ENCODE data around the gene D2HGDH. TPM values are rescaled to one million over a fixed set of nuclear protein-coding genes. Genes with fewer than 3 reads are reported as not detected.
"Not testable (repeated sequence)": the region's sequence is repeated elsewhere in the genome, so short reads cannot be mapped to it uniquely, and the experiment has no call there.

D2HGDH gene
- total and polyA plus RNA-seq, 9 donors, result 9.1 to 30.0 (median 19.7) TPM

DNA sequence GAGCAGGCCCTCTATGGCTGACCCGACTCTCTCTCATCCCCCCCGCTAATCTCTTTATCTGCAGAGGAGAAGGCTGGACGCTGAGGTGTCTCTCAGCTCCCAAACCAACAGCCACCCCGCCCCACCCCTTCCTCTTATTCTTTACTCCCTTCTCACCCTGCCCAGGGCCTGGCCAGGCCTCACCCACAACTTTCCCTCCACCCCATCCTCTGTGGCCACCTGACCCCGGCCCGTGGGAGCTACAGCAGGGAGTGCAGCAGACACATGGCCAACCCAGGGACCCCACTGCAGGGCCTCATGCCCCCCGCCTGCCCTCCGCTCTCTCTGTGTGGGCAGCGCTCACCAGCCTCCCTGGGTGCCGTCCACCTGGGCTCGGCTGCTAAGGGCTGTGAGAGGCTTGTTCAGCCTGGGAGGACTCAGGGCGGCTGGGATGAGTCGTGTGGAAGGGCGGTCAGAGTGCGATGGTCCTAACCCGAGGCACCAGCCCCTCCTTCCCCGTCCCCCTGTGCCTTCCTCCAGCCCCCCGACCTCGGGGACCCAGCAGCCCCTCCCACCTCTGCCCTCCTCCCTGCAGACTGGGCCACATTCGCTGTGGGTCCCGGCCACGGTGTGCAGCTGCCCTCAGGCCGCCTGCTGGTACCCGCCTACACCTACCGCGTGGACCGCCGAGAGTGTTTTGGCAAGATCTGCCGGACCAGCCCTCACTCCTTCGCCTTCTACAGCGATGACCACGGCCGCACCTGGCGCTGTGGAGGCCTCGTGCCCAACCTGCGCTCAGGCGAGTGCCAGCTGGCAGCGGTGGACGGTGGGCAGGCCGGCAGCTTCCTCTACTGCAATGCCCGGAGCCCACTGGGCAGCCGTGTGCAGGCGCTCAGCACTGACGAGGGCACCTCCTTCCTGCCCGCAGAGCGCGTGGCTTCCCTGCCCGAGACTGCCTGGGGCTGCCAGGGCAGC lies 81.3 kb downstream of the D2HGDH start:
- WGBS (ENCODE audit: insufficient coverage), result 78% methylated on average over 42 of the region's 48 CpGs
- Histone ChIP-seq H3K36me3 (ENCODE audit: control insufficient read depth, insufficient read depth, low read length) (no peaks in the 10 kb centered on the region), H3K27ac (ENCODE audit: low read length) (no peak overlapping the region), H3K9me3 (replicated peaks; ENCODE audit: control insufficient read depth, low read depth, low read length) (no peaks in the 10 kb centered on the region), H3K27me3 (ENCODE audit: control insufficient read depth, insufficient read depth, low read length) (no peaks in the 10 kb centered on the region), H3K4me3 (ENCODE audit: low read length) (no peak overlapping the region), H3K4me1 (ENCODE audit: control insufficient read depth, insufficient read depth, low read length) (peaks cover 38% of the 10 kb centered on the region)
- no peak for DNase-seq

DNA sequence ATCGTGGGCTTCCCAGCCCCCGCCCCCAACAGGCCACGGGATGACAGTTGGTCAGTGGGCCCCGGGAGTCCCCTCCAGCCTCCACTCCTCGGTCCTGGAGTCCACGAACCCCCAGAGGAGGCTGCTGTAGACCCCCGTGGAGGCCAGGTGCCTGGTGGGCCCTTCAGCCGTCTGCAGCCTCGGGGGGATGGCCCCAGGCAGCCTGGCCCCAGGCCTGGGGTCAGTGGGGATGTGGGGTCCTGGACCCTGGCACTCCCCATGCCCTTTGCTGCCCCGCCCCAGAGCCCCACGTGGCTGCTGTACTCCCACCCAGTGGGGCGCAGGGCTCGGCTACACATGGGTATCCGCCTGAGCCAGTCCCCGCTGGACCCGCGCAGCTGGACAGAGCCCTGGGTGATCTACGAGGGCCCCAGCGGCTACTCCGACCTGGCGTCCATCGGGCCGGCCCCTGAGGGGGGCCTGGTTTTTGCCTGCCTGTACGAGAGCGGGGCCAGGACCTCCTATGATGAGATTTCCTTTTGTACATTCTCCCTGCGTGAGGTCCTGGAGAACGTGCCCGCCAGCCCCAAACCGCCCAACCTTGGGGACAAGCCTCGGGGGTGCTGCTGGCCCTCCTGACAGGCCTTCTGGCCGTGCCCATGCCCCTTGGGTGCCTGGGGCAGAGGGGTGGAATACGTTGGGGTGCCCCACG lies 82.1 kb downstream of the D2HGDH start:
- Histone ChIP-seq H3K4me1 (ENCODE audit: control insufficient read depth, insufficient read depth, low read length) (peaks cover 32% of the 10 kb centered on the region), H3K36me3 (ENCODE audit: control insufficient read depth, insufficient read depth, low read length) (no peaks in the 10 kb centered on the region), H3K4me3 (ENCODE audit: low read length) (no peak overlapping the region), H3K27me3 (ENCODE audit: control insufficient read depth, insufficient read depth, low read length) (no peaks in the 10 kb centered on the region), H3K27ac (ENCODE audit: low read length) (no peak overlapping the region), H3K9me3 (replicated peaks; ENCODE audit: control insufficient read depth, low read depth, low read length) (no peaks in the 10 kb centered on the region)
- 49% methylated on average over 21 of the region's 33 CpGs for WGBS (ENCODE audit: insufficient coverage)
- no peak for DNase-seq

DNA sequence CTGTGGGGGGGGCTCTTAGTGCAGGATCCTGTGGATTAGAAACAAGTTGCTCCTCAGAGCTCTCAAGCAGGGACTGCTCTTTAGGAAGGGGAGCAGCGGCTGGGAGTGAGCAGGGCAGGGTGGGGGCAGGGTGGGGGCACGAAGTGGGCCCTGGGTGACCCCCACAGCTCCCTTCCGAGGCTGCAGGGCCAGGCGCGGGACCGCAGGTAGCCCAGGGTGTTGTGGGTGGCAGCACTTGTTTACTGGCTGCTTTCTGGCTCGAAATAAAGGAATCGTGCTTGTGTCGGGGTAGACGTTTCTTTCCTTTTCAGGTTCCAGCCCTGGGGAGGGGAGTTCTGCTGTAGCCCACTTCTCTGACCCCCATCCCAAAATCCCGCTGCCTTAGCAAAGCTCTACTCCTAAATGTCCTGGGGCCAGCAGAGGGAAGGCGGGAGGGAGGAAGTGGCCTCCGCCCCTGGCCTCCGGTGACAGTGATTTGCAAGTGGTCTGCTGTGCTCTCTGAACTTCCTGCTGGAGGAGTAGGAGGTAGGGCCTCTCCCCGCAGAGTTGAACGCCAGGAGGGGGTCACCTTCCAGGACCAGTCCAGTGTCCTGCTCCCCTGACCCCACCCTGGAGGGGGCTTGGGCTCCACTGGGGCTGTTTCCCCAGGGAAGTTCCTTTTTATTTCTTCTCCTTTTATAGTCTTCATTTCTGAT lies 82.8 kb downstream of the D2HGDH start:
- H3K27me3 ChIP-seq (ENCODE audit: control insufficient read depth, insufficient read depth, low read length), result no peaks in the 10 kb centered on the region
- DNase-seq, result no peak
- peaks cover 27% of the 10 kb centered on the region for H3K4me1 ChIP-seq (ENCODE audit: control insufficient read depth, insufficient read depth, low read length)
- 43% methylated on average over 11 of the region's 16 CpGs for WGBS (ENCODE audit: insufficient coverage)
- H3K4me3 ChIP-seq (ENCODE audit: low read length), result no peak overlapping the region
- no peaks in the 10 kb centered on the region for H3K36me3 ChIP-seq (ENCODE audit: control insufficient read depth, insufficient read depth, low read length)
- H3K9me3 ChIP-seq (replicated peaks; ENCODE audit: control insufficient read depth, low read depth, low read length), result no peaks in the 10 kb centered on the region
- H3K27ac ChIP-seq (ENCODE audit: low read length), result no peak overlapping the region

DNA sequence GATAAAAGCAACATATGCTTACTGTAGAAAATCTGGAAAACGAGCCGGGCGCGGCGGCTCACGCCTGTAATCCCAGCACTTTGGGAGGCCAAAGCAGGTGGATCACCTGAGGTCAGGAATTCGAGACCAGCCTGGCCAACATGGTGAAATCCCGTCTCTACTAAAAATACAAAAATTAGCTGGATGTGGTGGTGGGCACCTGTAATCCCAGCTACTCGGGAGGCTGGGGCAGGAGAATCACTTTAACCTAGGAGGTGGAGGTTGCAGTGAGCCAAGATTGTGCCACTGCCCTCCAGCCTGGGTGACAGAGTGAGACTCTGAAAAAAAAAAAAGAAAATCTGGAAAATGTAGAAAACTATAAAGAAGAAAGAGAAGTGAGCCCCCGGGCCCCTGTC lies 83.4 kb downstream of the D2HGDH start:
- H3K36me3 ChIP-seq (ENCODE audit: control insufficient read depth, insufficient read depth, low read length); H3K4me3 ChIP-seq (ENCODE audit: low read length); H3K9me3 ChIP-seq (replicated peaks; ENCODE audit: control insufficient read depth, low read depth, low read length); DNase-seq; H3K27ac ChIP-seq (ENCODE audit: low read length); H3K27me3 ChIP-seq (ENCODE audit: control insufficient read depth, insufficient read depth, low read length): not testable (repeated sequence)
- 70% methylated on average over 3 of the region's 10 CpGs for WGBS (ENCODE audit: insufficient coverage)
- peaks cover 22% of the 10 kb centered on the region for H3K4me1 ChIP-seq (ENCODE audit: control insufficient read depth, insufficient read depth, low read length)

Other genes starting within 250 kb of the D2HGDH start
- gene STK25, start 226.0 kb upstream of the D2HGDH start, total RNA-seq, result 207 TPM
- gene STK25, start 226.0 kb upstream of the D2HGDH start, polyA plus RNA-seq (ENCODE audit: insufficient read depth in 1 of 8, insufficient read length in 8 of 8, low replicate concordance in 1 of 8), result 100 to 1,000 TPM; 225 to 364 (median 278) TPM
- gene BOK, start 175.9 kb upstream of the D2HGDH start, total RNA-seq, result 35.3 TPM
- 10 to 100 TPM; 50.7 to 60.4 (median 57.5) TPM for gene BOK, start 175.9 kb upstream of the D2HGDH start, polyA plus RNA-seq (ENCODE audit: insufficient read depth in 1 of 8, insufficient read length in 8 of 8, low replicate concordance in 1 of 8)
- gene THAP4, start 97.5 kb upstream of the D2HGDH start, total RNA-seq, result 43.9 TPM
- 10 to 100 TPM; 36.3 to 51.7 (median 43.9) TPM for gene THAP4, start 97.5 kb upstream of the D2HGDH start, polyA plus RNA-seq (ENCODE audit: insufficient read depth in 1 of 8, insufficient read length in 8 of 8, low replicate concordance in 1 of 8)
- 36.5 TPM for gene ATG4B, start 96.9 kb upstream of the D2HGDH start, total RNA-seq
- gene ATG4B, start 96.9 kb upstream of the D2HGDH start, polyA plus RNA-seq (ENCODE audit: insufficient read depth in 1 of 8, insufficient read length in 8 of 8, low replicate concordance in 1 of 8), result 10 to 100 TPM; 44.0 to 74.3 (median 58.3) TPM
- 22.7 TPM for gene DTYMK, start 47.8 kb upstream of the D2HGDH start, total RNA-seq
- 10 to 100 TPM; 24.9 to 35.1 (median 28.6) TPM for gene DTYMK, start 47.8 kb upstream of the D2HGDH start, polyA plus RNA-seq (ENCODE audit: insufficient read depth in 1 of 8, insufficient read length in 8 of 8, low replicate concordance in 1 of 8)
- 24.9 TPM for gene ING5, start 32.6 kb upstream of the D2HGDH start, total RNA-seq
- gene ING5, start 32.6 kb upstream of the D2HGDH start, polyA plus RNA-seq (ENCODE audit: insufficient read depth in 1 of 8, insufficient read length in 8 of 8, low replicate concordance in 1 of 8), result 10 to 100 TPM; 21.0 to 29.4 (median 24.2) TPM
- 0.09 TPM for gene GAL3ST2, start 42.2 kb downstream of the D2HGDH start, total RNA-seq
- gene GAL3ST2, start 42.2 kb downstream of the D2HGDH start, polyA plus RNA-seq (ENCODE audit: insufficient read depth in 1 of 8, insufficient read length in 8 of 8, low replicate concordance in 1 of 8), result under 1 TPM in 4 of 8 donors, not detected in 4; 0.25 to 0.43 (median 0.29) TPM
- gene NEU4, start 74.6 kb downstream of the D2HGDH start, total RNA-seq, result 6.7 TPM
- gene NEU4, start 74.6 kb downstream of the D2HGDH start, polyA plus RNA-seq (ENCODE audit: insufficient read depth in 1 of 8, insufficient read length in 8 of 8, low replicate concordance in 1 of 8), result 10 to 100 TPM in 1 of 8 donors, 1 to 10 TPM in 7; 4.6 to 10.1 (median 7.0) TPM
- 0.04 TPM for gene PDCD1, start 124.3 kb downstream of the D2HGDH start, total RNA-seq
- gene PDCD1, start 124.3 kb downstream of the D2HGDH start, polyA plus RNA-seq (ENCODE audit: insufficient read depth in 1 of 8, insufficient read length in 8 of 8, low replicate concordance in 1 of 8), result under 1 TPM in 6 of 8 donors, not detected in 2; 0.07 to 0.36 (median 0.10) TPM
- gene RTP5, start 135.1 kb downstream of the D2HGDH start, total RNA-seq, result not detected
- gene RTP5, start 135.1 kb downstream of the D2HGDH start, polyA plus RNA-seq (ENCODE audit: insufficient read depth in 1 of 8, insufficient read length in 8 of 8, low replicate concordance in 1 of 8), result under 1 TPM in 3 of 8 donors, not detected in 5; 0.05 to 0.06 (median 0.05) TPM